Stimulated activated CD8-positive, alpha-beta memory T cell treated with anti-CD3 and anti-CD28 coated beads, Interleukin-12 subunit alpha, Interleukin-12 subunit beta, amount 100 ng/mL, for 1 hour (primary cell): ENCODE measurements around the gene RFTN2.

Experiments
- DNase-seq: peaks from one replicate; pipeline ENCODE4 v3.0.0-alpha.2; 2020; ENCODE audit warnings: low read depth

RFTN2 gene

DNA sequence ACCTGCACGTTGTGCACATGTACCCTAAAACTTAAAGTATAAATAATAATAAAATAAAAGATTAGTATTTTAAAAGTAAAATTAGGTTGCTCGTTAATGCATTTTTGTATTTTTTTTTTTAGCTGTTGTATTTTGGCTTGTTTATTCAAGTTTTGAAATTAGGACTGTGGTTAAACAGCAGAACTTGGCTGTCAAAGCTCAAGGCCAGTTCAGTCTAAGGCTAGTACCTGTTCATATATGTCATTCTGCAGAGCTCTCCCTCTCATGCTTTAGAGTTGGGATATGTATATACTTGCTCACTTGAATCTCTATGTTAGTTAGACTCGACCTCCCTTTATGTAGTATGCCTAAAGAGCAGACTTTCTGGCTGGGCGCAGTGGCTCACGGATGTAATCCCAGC lies 126.8 kb downstream of the RFTN2 start:
- no peak for DNase-seq

DNA sequence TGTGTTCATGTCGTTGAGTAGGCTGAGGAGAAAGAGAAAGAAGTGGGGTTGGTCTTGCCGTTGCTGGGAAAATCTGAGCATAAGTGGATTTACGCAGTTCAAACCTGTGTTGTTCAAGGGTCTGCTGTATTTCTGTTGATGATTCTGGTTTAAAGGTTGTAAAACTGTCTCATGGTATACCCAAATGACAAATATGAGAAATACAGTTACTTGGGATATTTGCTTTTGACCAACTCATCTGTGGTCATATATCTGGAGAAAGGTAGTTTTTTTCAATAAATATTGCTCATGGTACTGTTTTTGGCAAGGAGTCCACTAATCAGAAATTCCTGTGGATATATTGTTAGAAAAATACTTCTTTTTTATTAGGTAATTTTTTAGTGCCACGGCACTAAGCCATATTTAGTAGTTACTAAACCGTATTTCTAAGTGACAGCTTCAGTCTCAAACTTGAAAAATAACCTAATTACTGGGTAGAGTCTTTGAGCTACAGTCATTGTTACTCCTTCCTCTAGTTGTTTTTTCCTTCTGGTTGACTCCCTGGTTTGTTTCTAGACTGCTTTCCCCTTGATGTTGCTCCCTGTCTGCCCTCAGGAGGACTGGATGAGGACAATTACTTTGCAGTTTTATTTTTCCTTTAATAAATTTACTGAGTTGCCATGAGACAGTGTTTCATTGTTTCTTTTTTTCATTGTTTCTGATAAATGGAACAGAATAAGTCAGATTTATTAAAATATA lies 128.1 kb downstream of the RFTN2 start:
- no peak for DNase-seq

DNA sequence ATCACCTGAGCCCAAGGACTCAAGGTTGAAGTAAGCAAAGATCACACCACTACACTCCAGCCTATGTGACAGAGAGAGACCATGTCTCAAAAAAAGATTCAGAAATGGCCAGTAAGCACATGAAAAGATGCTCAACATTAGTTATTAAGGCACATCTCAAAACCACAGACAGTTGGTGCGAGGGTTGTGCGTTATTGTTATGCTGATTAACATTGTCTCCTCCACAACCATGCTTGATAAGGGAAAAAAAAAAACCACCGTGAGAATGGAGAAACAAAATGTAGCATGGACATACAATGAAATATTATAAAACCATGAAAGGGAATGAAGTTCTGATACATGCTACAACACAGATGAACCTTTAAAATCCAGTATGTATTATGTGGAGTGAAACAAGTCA lies 132.2 kb downstream of the RFTN2 start:
- DNase-seq, result no peak

DNA sequence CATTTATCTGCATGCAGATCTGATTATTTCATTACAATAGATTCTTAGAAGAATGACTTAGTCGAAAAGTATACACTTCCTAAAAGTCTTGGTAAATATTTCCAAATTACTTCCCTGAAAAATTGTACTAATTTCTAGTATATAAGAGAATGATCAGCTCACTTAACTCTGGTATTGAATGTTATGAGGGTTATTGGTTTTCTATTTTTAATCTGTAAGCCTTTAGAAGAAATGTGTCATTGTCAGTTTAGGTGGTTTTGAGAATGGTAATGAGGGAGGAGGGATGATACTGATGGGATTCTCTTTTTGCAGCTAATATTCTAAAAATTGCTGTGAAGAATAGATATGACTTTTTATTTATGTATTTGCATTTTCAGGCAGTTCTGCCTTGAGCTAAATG lies 135.7 kb downstream of the RFTN2 start:
- DNase-seq, result no peak

DNA sequence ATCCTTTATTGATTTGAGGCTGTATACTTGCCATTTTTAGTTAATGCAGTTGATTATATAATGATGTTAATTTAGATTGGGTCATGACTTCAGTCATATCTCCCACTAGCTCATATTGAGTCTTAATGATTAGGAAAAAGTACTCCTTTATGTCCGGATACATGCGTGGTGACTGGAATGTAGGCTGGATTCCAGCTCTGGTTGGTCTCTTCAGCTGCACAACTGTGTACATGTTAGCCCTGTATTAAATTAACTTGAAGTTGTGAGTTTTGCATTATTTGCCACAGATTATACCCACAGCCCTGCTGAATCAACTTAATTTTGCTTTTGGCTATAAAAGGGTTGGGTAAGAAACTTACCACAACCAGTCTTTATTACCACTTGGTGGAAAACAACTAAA lies 137.0 kb downstream of the RFTN2 start:
- no peak for DNase-seq
